Psoas muscle (tissue), 8 donors: ENCODE results near the gene TRAF3IP1. TPM values are rescaled to one million over a fixed set of nuclear protein-coding genes. Genes with fewer than 3 reads are reported as not detected.
A peak's percentile ranks its signal among the peaks of the same experiment; 100 is the strongest.

Experiments used
- ATAC-seq, 4 donors: fragments of 200-7000 bp; cut with Tn5 transposase; one replicate each; pipeline ENCODE4 v1.9.1; 2020; ENCODE audit warnings: moderate library complexity in 3 of 4, mild to moderate bottlenecking in 2 of 4
- DNase-seq, 2 donors: peaks; one replicate each; pipeline ENCODE4 v3.0.0-alpha.2; 2020
- H3K27ac ChIP-seq: fragments of 200-600 bp; one replicate; pipeline ENCODE4 v1.8.0; 2022
- H3K27me3 ChIP-seq, 3 donors: fragments of 200-600 bp in 1 of 3; one replicate each; pipeline versions ENCODE4 v1.6.1 to v1.8.0; 2013 to 2022; ENCODE audit warnings: low read length in 2 of 3, mild to moderate bottlenecking in 2 of 3, moderate library complexity in 1 of 3; ENCODE audit not compliant: insufficient read depth in 3 of 3
- H3K36me3 ChIP-seq, 2 donors: fragments of 200-600 bp in 1 of 2; one replicate each; pipeline versions ENCODE4 v1.6.1 to v1.8.0; 2013 to 2022; ENCODE audit warnings: low read depth in 1 of 2, mild to moderate bottlenecking in 1 of 2, moderate library complexity in 1 of 2; ENCODE audit not compliant: insufficient read depth in 1 of 2
- H3K4me1 ChIP-seq: fragments of 200-600 bp; one replicate; pipeline ENCODE4 v1.8.0; 2022
- H3K4me3 ChIP-seq: fragments of 200-600 bp; one replicate; pipeline ENCODE4 v1.8.0; 2022; ENCODE audit warnings: mild to moderate bottlenecking
- H3K9me3 ChIP-seq: fragments of 200-600 bp; one replicate; pipeline ENCODE4 v1.8.0; 2022
- CTCF ChIP-seq: fragments of 200-600 bp; IDR thresholded peaks from one replicate; pipeline ENCODE4 v1.8.0; 2022; ENCODE audit warnings: antibody characterized with exemption
- WGBS, 3 donors: extraction: QIAGEN DNeasy Blood & Tissue Kit; methylation state at CpG; one replicate each; pipeline versions ENCODE4 v1.1.6 to v1.1.7; 2013; 5-methylcytosine and 5-hydroxymethylcytosine counted together
- intact Hi-C, 2 donors: fragments of 100-400 bp; cut with DNase I; formaldehyde crosslinking; loops; one replicate each; pipeline versions ENCODE4 v1.11.0 to v1.14.2; 2022
- polyA plus RNA-seq, 3 donors: library from polyadenylated mRNA; stranded (reverse); fragments of 200-250 nt; gene quantifications; one replicate each; pipeline ENCODE4 v1.2.3, GENCODE V29; 2013
- total RNA-seq, 4 donors: library from RNA; stranded (reverse); fragmentation: NEBNext Ultra II Directional in 2 of 4; extraction: Animal tissue kit (Norgen Biotek cat#: 25700) in 2 of 4; gene quantifications; one replicate each; pipeline versions ENCODE4 v1.2.1 to v1.2.4, GENCODE V29; 2021 to 2023
- donor health status: healthy with polysubstance abuse.
- donor health status: DM: no; HTN: no; CAD: no; lungs with moderate emphysema.
- donor health status: Bipolar disorder and iron deficiency.
- donor health status: healthy.
- donor health status: DM: yes; HTN: yes; CAD: no.
- donor health status: DM: no; HTN: no; CAD: no.
- donor health status: DM: no; HTN: no; CAD: no.
- donor health status: DM: yes; HTN: yes; CAD: no.

The TRAF3IP1 gene
- total and polyA plus RNA-seq, 7 donors: 2.9 to 30.9 (median 16.3) TPM

GRCh38 chr2:238446371-238446770 is 126.1 kb downstream of the TRAF3IP1 start:
- no peaks in the 10 kb centered on the region for H3K9me3 ChIP-seq
- peaks cover 0 to 48% of the 10 kb centered on the region in 2 donors for H3K36me3 ChIP-seq
- DNase-seq (no peak), ATAC-seq (no peak)
- H3K27me3 ChIP-seq: no peaks in the 10 kb centered on the region
- peaks cover 18% of the 10 kb centered on the region for H3K4me1 ChIP-seq
- no peak overlapping the region for H3K4me3 ChIP-seq
- intact Hi-C loops: no loop called here
- no peak for TF ChIP-seq CTCF
- H3K27ac ChIP-seq: no peak overlapping the region
- WGBS, 3 donors: 58 to 85% (median 66%) methylated on average over 8 of the region's 8 CpGs

- ATAC-seq: no peak
- peaks cover 0 to 59% of the 10 kb centered on the region in 2 donors for H3K36me3 ChIP-seq
- H3K9me3 ChIP-seq: no peaks in the 10 kb centered on the region
- 85 to 87% (median 86%) methylated on average over 19 of the region's 19 CpGs for WGBS, 3 donors
- H3K27me3 ChIP-seq: no peaks in the 10 kb centered on the region
- TF ChIP-seq CTCF: no peak
- H3K4me1 ChIP-seq: peaks cover 18% of the 10 kb centered on the region
- intact Hi-C loops: no loop called here
- no peak overlapping the region for H3K4me3 ChIP-seq
- DNase-seq: no peak
- H3K27ac ChIP-seq: no peak overlapping the region
Measured at GRCh38 chr2:238448031-238448955, 128.0 kb downstream of the TRAF3IP1 start.

- WGBS, 3 donors: 80 to 89% (median 84%) methylated on average over 8 of the region's 8 CpGs
- Histone ChIP-seq H3K27me3 (no peaks in the 10 kb centered on the region), H3K4me1 (peaks cover 18% of the 10 kb centered on the region), H3K36me3 (peaks cover 0 to 57% of the 10 kb centered on the region in 2 donors), H3K9me3 (no peaks in the 10 kb centered on the region), H3K4me3 (no peak overlapping the region), H3K27ac (no peak overlapping the region)
- ATAC-seq (no peak), DNase-seq (no peak)
- no peak for TF ChIP-seq CTCF
- intact Hi-C loops: no loop called here
Measured at GRCh38 chr2:238449241-238449640, 128.9 kb downstream of the TRAF3IP1 start.

GRCh38 chr2:238449909-238450417 is 129.6 kb downstream of the TRAF3IP1 start:
- Histone ChIP-seq H3K4me3 (no peak overlapping the region), H3K9me3 (no peaks in the 10 kb centered on the region), H3K27ac (peak overlapping the region; percentile 74), H3K27me3 (no peaks in the 10 kb centered on the region), H3K4me1 (peaks cover 18% of the 10 kb centered on the region), H3K36me3 (peaks cover 0 to 50% of the 10 kb centered on the region in 2 donors)
- DNase-seq: peak; percentile 78 to 91
- TF ChIP-seq CTCF: no peak
- intact Hi-C loops: no loop called here
- 39 to 53% (median 41%) methylated on average over 9 of the region's 9 CpGs for WGBS, 3 donors
- peak; percentile 90 to 96 (median 94) for ATAC-seq
